DLD1 (cell line): ENCODE measurements around the gene SPOCK1.
"Not testable (repeated sequence)": the region's sequence is repeated elsewhere in the genome, so short reads cannot be mapped to it uniquely, and the experiment has no call there.

Experiments used
- in situ Hi-C: cut with HindIII; loops from 2 replicates; pipeline ENCODE4 v1.10.0; 2017; ENCODE audit warnings: low sequenced_read_pairs

SPOCK1 gene

DNA sequence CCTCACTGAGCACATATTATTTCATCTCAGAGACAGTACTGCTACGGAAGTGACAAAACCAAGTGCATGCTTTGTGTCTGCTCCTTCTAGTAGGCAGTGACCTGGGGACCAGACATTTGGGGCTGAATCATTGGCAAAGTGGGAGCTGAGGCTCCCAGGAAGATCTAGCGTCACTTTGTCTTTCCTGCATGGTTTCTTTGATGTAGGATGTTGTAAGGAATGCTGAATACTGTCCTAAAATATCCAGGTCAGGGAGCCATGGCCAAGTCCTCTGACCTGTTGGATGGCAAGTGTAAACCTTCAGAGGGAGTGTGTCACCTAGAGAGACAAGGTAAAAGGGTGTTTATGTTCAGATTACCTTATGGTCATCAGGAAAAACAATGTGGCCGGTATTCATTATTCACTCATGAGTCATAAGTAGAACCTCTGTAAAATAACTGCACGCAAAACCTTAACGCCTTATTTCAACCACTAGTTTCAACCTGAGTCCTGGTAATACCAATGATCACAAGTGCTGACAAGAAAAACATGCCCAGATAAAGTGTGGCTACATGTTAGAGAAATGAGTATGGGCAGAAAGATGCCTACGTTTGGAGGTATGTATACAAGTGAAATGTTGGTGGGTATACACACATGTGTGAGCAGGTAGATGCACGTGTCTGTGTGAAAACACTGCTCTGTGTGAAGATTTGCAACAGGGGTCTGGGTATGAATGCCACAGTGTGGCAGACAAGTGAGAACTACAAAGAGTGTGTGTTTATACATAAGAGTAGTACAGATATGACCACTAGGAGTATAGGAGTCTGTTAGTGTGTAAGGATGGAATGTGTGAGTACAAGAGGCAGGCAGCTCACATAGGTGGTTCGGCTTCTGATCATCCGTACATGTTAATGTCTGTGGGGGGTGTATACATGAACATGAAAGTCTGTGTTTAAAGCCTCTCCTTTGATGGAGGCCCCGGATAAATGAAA lies 263.9 kb downstream of the SPOCK1 start:
- in situ Hi-C loops = no loop called here

DNA sequence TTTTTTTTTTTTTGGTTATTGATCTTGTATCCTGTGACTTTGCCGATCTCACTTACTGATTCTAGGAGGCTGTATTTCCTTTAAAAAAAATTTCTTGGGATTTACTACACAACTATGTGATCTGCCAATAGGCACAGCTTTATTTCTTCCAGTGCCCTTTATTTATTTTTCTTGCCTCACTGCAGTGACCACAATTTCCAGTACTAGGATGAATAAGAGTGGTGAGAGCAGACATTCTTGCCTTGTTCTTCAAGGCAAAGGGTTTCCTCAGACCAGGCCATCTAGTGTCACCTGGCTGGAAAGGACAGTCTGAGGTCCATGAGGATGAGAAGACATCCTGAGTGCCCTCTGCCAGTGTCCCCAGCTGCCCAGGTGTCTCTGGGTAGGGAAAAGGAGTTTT lies 265.4 kb downstream of the SPOCK1 start:
- in situ Hi-C loops = no loop called here

DNA sequence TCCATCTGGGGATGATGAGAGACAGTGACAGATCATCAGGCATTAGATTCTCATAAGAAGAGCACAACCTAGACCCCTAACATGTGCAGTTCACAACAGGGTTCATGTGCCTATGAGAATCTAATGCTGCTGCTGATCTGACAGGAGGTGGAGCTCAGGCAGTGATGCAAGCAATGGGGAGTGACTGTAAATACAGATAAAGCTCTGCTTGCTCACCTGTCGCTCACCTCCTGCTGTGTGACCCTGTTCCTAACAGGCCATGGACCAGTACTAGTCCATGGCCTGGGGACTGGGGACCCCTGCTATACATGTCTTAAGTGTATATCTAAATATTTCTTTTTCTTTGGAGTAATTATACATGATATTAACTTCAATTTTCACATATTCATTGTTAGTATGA lies 265.8 kb downstream of the SPOCK1 start:
- in situ Hi-C loops = not testable (repeated sequence)

- in situ Hi-C loops = no loop called here
Measured at GRCh38 chr5:137231540-137231939, 267.6 kb downstream of the SPOCK1 start.

- in situ Hi-C loops = no loop called here
Measured at GRCh38 chr5:137228816-137229215, 270.3 kb downstream of the SPOCK1 start.

- in situ Hi-C loops = no loop called here
Measured at GRCh38 chr5:137226081-137226480, 273.0 kb downstream of the SPOCK1 start.

DNA sequence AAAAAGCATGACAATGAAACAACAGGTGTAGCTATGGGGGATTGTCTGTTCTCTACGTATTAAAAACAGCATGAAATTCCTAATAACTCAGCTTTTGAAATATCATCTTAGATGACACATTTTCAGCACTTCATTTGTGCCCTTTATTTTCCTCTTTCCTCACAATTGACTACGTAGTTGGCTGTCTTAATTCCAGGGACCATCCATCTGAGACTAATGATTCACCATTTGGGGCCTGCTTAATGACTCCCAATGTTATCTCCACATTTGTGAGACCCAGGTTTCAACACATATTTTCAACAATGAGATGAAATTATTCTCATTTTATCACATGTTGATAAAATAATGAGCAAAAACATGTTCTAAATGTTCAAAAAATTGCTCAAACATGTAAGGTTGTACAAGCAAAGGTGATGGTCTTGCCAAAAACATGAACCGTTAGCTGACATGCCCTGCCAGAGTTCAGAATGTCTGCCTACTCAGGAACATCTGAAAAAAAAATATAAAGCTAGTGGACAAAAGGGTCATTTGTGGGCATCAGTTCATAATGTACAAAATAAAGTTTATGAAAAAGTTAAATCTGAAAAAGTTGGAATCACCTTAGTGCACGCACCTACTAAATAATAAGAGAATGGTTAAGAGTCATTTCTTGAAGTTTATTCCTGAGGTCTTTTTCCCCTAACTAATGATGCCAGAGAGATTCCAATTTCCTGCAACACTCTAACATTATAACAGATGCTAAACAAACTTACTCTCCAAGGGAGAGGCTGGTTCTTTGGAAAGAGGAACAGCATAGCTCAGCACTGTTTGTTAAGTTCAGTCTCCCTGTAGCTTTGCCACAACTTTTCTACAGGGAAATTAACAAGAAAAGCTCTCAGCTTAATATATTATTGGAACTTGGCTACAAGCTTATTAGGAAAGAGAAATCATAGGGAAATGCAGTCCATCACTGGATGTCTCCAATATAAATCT lies 275.5 kb downstream of the SPOCK1 start:
- in situ Hi-C loops = no loop called here

- in situ Hi-C loops = no loop called here
Measured at GRCh38 chr5:137221943-137222342, 277.2 kb downstream of the SPOCK1 start.

DNA sequence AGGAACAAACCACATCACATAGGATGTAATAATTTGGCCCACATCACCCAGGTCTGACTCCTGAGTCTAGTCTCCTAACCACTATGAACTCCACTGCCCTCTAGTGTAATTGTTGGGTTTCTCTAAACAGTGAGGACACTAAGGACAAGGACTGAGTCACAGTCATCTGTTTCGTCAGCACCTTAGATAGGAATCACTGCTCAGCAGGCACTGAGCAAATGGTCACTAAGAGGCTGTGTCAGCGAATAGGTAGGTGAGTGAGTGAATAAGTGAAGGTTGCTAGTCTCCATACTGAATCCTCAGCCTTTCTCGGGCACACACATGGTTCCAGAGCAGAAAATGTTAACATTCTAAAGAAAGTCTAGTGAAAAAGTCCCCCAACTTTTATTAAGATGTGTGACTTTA lies 278.6 kb downstream of the SPOCK1 start:
- in situ Hi-C loops = no loop called here

GRCh38 chr5:137218896-137219295 lies 280.2 kb downstream of the SPOCK1 start:
- in situ Hi-C loops = no loop called here

- in situ Hi-C loops = no loop called here
Measured at GRCh38 chr5:137218471-137218870, 280.7 kb downstream of the SPOCK1 start.

GRCh38 chr5:137217599-137218200 lies 281.4 kb downstream of the SPOCK1 start:
- in situ Hi-C loops = no loop called here

DNA sequence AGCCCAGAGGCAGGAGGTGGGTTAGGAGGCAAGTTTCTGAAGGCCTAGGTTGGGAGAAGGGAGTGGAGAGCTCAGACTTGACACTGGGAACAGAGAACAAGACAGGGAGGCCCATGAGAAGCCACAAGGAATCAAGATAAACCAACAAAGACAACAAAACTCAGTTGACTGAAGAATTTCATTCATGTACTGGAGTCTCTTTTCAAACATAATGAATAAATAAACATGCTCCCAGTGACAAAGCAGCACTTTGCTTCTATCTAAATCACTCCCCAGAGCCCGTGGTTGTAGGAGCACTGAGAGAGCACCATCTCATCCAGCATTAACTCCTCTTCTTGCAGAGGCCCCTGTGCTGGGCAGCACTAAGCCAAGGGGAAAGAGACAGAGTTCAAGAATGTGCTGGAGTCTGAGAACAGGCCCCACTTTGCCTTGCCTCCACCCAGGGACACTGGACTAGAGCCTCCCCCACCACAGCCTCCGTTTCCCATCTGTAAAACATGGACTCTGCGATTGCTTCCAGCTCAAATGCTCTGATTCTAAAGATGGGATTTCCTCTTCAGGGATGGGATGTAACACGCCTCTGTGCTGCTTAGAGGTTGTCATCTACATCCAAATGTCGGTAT lies 282.0 kb downstream of the SPOCK1 start:
- in situ Hi-C loops = no loop called here

DNA sequence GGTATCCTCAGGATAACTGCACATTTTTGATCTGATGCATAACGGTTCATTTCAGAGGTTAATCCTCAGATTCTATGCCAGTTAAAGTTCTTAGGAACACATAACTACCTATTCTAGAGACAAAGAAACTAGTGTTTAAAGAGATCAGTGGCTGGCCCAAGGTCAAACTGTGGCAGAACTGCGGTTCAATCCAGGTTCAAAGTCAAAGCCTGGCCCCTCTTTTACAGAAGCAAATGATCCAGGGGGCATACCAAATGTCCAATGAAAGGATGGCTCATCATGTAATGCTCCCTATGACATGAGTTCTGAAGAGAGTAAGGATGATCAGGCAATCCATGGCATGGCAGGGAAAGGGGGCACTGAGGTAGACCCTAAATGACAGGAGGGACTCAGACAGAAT lies 283.3 kb downstream of the SPOCK1 start:
- in situ Hi-C loops = no loop called here

DNA sequence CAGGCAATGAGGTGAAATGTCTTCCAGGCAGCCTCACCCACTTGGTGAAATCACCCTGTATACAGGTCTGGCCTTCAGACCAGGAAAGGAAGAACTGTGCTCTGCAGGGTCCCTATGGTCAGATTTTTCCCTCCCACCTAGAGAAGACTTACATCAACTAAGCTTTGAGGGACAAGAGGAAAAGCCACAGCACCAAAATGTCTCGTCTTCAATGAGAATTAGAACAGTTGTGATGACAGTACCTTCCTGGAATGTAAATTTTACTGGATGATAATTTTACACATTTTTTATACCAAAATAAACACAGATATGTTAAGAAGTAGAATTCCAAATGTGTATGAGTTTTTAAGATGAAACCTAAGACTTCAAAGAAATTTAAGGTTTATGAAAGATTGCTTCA lies 283.9 kb downstream of the SPOCK1 start:
- in situ Hi-C loops = no loop called here

- in situ Hi-C loops = no loop called here
Measured at GRCh38 chr5:137214446-137215189, 284.5 kb downstream of the SPOCK1 start.

- in situ Hi-C loops = no loop called here
Measured at GRCh38 chr5:137212471-137212870, 286.7 kb downstream of the SPOCK1 start.

DNA sequence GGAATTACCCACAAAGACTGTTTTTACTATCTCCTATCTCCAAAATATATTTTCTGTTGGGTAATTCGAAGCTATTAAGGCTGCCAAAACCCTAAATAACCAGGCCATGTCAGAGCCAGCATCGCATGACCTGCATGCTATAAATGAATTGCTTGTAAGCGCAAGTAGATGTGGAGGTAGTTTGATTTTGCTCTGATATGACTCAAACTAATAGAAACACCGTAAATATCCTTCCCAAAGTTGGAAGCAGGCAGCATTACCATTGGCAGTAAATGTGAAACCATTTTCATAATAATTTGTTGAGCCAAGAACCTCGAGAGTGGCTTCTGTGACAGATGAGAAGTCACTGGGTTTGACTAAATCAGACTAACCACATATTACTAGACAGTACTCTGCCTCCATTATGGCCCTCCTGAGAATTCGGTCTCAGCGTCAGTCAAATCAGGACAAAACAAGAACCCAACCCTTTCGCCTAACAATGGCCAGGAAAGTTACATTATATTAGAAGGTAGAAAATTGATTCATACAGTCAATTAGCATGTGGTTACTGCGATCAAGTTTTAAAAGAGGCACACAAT lies 289.8 kb downstream of the SPOCK1 start:
- in situ Hi-C loops = no loop called here

DNA sequence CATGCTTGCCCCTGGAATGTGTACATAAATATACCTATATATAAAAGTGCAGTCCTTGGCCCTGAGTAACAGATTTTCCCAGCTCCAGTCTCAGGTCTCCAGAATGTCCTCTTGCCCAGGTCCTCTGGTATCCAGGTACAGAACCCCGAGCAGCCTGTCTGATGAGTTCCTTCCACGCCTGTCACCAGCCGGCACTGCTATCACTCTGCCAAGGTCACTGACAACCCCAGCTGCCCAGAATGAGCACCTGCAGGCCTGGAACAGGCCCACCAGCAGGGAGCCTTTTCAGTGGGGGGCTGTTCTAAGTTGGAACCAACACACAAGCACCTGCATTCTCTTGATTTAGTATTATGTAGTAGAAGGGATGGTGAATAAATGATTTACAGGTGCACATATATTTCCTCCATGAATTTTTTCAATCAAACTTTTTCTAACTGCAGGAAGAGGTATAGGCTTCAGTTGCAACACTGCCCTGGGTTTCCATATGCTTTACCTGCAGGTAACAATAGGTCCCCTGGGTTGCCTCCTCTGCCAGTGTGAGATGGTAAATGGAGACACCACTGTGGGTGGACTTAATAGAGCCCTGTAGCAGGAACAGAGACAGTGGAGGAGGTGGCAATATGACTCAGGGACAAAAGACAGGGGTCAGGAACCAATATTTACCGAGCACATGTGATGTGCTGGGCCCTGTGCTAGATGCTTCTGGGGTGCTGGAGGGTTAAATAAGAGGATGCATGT lies 291.9 kb downstream of the SPOCK1 start:
- in situ Hi-C loops = no loop called here
